ENCODE data around the gene PRKN.

The PRKN gene

GRCh38 chr6:162364488-162364887 is 363.1 kb downstream of the PRKN start:
- DNase-seq: no peak

- no peak for DNase-seq
Measured at GRCh38 chr6:162363757-162364156, 363.8 kb downstream of the PRKN start.

- no peak for DNase-seq
Measured at GRCh38 chr6:162360901-162361567, 366.5 kb downstream of the PRKN start.

DNA sequence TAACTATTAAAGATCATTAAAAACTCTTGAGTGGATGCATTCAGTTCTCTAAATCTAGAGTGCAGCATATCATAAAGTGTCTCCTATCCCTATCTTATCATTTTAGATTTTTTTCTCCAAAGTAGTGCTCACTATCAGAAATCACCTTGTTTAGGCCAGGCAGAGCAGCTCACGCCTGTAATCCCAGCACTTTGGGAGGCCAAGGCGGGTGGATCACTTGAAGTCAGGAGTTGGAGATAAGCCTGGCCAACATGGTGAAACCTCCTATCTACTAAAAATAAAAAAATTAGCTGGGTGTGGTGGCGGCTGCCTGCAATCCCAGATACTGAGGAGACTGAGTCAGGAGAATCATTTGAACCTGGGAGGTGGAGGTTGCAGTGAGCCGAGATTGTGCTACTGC is 368.9 kb downstream of the PRKN start:
- no peak for DNase-seq

GRCh38 chr6:162345051-162345511 is 382.5 kb downstream of the PRKN start:
- no peak for DNase-seq

GRCh38 chr6:162344646-162345010 is 382.9 kb downstream of the PRKN start:
- DNase-seq: no peak

DNA sequence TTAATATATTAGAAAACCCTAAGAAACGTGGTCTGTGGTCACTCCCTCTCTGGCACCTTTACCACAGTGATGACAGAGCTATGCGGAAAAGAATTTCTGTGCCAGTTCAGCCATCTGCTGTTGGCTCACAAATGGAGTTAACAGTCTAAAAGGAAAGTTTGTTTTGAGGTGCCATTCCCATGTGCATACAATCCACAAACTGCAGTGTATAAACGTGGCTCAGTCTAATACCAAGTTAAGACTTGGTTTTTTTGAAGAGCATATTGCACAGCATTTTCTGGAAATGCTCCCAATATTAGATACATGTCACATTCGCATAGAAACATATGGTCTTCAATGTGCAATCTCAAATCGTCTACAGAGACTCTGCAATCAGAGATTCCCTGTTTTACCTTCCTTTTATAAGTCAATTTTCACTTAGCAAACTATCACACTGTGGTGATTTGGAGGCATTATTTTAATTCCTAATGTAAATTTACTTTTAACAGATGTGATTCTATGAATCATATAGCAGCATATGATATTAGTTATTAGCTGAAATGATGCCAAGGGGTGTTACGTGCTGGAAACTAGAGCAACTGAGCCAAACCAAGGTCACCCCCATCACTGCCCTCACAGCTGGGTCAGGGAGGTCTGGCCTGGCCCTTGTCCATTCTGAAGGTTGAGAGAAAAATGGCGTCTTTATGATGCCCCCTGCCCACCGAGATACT is 383.5 kb downstream of the PRKN start:
- peak; percentile 6 to 65 for DNase-seq

DNA sequence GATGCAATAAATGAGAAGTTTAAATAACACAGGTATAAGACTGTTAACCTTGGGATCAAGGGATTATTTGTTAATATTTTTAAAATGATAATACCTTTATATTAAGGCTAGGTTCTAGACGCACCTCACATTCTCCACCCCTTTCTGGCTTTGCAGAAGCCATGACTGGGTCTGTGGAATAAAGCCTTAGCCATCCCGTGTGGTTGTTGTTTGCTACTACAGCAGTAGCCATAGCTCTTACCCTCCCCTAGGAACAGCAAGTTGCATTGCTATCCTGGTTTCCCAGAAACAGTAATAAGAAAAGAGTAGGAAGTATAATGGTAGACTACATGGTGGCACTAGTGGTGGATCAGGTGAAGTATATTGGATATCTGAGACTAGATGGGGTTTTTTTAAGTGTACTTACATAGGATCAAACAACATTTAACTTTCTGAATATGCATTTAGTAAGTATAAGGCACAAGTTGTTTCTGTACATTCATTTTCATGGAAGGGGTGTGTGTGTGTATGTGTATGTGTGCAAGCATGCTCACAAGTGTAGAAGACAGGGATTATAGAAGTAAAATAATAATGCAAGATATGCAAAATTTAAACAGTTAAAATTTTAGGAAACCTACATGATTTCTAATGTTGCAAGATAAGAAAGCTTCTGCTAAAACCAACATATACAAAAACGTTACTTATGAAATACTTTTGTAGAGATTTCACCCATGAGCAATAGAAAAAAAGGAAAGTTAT is 384.2 kb downstream of the PRKN start:
- DNase-seq: peak in 1 of 2 experiments; percentile 14

DNA sequence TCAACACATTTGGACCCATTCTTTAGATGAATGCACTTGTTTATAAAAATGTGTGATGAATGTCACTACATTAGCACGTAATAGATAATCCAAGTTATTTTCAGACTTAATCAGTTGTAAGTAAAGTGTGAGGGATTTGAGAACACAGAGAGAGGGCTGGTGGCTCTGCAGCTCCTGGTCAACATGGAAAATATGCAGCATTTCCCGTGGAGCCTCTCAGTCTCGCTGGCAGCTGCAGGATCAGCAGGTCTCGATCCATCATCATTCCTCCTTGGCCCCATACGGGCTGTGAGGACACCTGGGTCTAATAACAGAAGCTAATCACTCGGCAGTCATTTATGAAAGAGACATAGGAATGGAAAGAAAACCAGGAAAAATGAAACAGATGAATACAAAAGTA is 390.2 kb downstream of the PRKN start:
- no peak for DNase-seq

GRCh38 chr6:162336359-162336758 is 391.2 kb downstream of the PRKN start:
- DNase-seq: no peak

GRCh38 chr6:162332365-162332764 is 395.2 kb downstream of the PRKN start:
- no peak for DNase-seq

- peak in 1 of 2 experiments; percentile 1 for DNase-seq
Measured at GRCh38 chr6:162331911-162332310, 395.7 kb downstream of the PRKN start.

DNA sequence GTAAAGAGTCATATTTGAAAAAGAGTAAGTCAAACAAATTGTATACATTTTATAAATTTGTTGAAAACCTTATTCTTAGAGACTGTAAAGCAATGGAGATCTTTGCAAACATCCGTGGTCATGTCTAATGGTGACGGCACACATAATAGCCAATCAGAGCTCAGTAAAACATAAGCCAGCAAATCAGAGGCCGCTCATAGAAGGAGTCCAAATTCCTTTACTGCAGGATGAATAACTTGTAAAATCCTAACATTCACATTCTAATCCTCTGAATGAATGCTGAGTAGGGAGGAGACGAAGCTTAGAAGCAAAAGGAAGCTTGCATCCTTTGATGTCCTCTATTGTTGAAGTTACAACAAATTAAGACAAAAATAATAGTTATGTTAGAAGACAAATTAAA is 401.7 kb downstream of the PRKN start:
- no peak for DNase-seq

DNA sequence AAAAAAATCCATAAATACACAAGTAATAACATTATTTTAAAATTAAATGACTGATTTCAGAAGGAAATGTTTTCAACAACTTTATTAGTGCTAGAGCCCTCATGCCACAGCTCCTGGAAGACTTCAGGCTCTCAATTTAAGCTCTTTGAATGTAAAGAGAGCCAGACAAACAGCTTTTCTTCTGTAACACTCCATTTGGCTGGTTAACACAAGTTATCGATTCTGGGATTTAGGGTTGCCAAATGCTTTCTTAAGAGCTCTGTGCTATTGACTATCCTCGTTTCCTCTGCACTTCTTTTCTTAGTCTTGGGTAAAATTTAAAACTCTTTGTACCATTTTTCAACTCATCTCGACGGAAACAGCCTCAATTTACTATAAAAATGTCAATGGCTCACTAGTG is 402.5 kb downstream of the PRKN start:
- no peak for DNase-seq

DNA sequence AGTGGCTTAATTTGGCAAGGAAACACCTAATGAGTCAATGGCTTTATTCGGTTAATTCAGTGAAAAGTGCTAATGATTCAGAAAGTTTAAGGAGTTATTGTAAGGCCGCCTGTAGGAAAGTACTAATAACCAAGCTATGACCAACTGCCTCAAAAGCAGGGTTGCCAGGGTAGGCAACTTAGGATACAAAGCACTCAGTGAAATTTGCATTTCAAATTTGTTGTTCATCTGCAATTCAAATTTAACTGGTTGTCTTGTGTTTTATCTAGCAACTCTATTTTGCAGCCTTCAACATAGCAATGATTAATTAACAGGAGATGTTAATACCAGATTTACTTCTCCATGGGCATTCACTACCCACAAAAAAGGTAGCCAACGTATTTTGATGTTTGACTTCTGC is 412.3 kb downstream of the PRKN start:
- no peak for DNase-seq

- no peak for DNase-seq
Measured at GRCh38 chr6:162313922-162314660, 413.5 kb downstream of the PRKN start.

GRCh38 chr6:162307865-162308264 is 419.7 kb downstream of the PRKN start:
- DNase-seq: no peak

GRCh38 chr6:162306616-162307015 is 420.9 kb downstream of the PRKN start:
- no peak for DNase-seq

- no peak for DNase-seq
Measured at GRCh38 chr6:162301128-162301527, 426.4 kb downstream of the PRKN start.

GRCh38 chr6:162294029-162294428 is 433.5 kb downstream of the PRKN start:
- no peak for DNase-seq

DNA sequence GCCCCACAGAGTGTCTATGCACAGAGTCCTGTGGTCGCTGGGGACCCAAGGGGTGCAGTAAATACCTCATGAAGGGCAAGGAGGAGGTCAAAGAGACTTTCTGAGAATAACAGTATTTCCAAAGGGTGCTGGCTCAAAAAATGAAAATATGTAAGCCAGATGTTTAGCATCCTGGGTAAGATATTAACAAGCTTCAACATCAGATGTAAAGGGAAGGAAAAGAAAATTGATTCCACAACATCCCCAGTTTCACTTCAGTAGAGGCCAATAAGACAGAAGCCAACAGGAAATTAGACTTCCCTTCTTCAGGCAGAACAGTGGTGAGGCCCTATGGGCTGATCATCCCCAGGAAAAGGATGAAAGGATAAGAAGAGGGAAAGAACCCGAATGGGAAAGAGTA is 434.7 kb downstream of the PRKN start:
- no peak for DNase-seq

GRCh38 chr6:162290846-162291465 is 436.6 kb downstream of the PRKN start:
- no peak for DNase-seq

DNA sequence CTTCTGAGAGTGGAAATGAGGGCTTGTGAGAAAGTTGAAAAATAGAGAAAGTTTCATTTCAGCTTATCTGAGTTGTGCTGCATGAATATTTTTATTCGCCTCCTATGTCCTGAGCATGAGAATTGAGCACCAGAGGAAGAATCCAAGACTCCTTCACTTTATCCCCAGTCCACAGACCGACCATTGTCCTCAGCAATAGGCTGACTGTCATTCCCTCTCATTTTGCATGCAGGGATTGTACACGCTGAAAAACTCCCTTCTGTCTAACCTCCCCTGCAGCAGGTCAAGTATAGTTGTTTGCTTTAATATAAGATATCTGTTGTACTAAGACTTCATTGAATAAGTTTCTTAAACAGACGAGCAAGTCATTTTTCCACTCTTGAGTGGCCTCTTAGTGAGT is 437.6 kb downstream of the PRKN start:
- DNase-seq: no peak

Measured in NCI-H446 (cell line).